H9 (cell line): ENCODE measurements around the gene LKAAEAR1. TPM values are rescaled to one million over a fixed set of nuclear protein-coding genes. Genes with fewer than 3 reads are reported as not detected.

Source experiments
- DNase-seq: peaks from one replicate; pipeline ENCODE4 v3.0.0-alpha.2; 2017
- H2AFZ ChIP-seq: one replicate; pipeline ENCODE4 v1.6.1; 2013; ENCODE audit warnings: mild to moderate bottlenecking, low read length, control low read depth, moderate library complexity
- H2AK5ac ChIP-seq: 2 replicates; pipeline ENCODE4 v1.6.1; 2013; ENCODE audit warnings: low read length, control low read depth, mixed read lengths; ENCODE audit not compliant: insufficient read length
- H2BK120ac ChIP-seq: one replicate; pipeline ENCODE4 v1.6.1; 2013; ENCODE audit warnings: low read depth, mild to moderate bottlenecking, low read length, control low read depth, inconsistent platforms; ENCODE audit not compliant: poor library complexity, severe bottlenecking
- H2BK12ac ChIP-seq: 2 replicates; pipeline ENCODE4 v1.6.1; 2013; ENCODE audit warnings: low read length, control low read depth, mixed read lengths, low read depth; ENCODE audit not compliant: insufficient read length
- H2BK15ac ChIP-seq: 2 replicates; pipeline ENCODE4 v1.6.1; 2013; ENCODE audit warnings: low read depth, low read length, control low read depth
- H2BK20ac ChIP-seq: one replicate; pipeline ENCODE4 v1.6.1; 2013; ENCODE audit warnings: low read depth, mild to moderate bottlenecking, low read length, control low read depth, inconsistent platforms; ENCODE audit not compliant: poor library complexity, severe bottlenecking
- H2BK5ac ChIP-seq: 2 replicates; pipeline ENCODE4 v1.6.1; 2013; ENCODE audit warnings: low read length, control low read depth, mixed read lengths; ENCODE audit not compliant: insufficient read length
- H3K14ac ChIP-seq: 2 replicates; pipeline ENCODE4 v1.6.1; 2013; ENCODE audit warnings: low read length, control low read depth; ENCODE audit not compliant: insufficient read depth
- H3K18ac ChIP-seq: 2 replicates; pipeline ENCODE4 v1.6.1; 2013; ENCODE audit warnings: low read depth, mild to moderate bottlenecking, mixed read lengths, low read length, control low read depth; ENCODE audit not compliant: insufficient read length
- H3K23ac ChIP-seq: 2 replicates; pipeline ENCODE4 v1.6.1; 2013; ENCODE audit warnings: low read length, control low read depth, mixed read lengths, low read depth; ENCODE audit not compliant: insufficient read length
- H3K23me2 ChIP-seq: 2 replicates; pipeline ENCODE4 v1.6.1; 2013; ENCODE audit warnings: low read depth, mild to moderate bottlenecking, mixed read lengths, low read length, control low read depth; ENCODE audit not compliant: insufficient read length, poor library complexity, severe bottlenecking
- H3K27ac ChIP-seq: 2 replicates; pipeline ENCODE4 v1.5.1; 2013; ENCODE audit warnings: low read length, control low read depth, mixed read lengths, low read depth; ENCODE audit not compliant: insufficient read length
- H3K27me3 ChIP-seq: 2 replicates; pipeline ENCODE4 v1.6.1; 2013; ENCODE audit warnings: low read length, control low read depth, inconsistent platforms; ENCODE audit not compliant: insufficient read depth
- H3K4ac ChIP-seq: 2 replicates; pipeline ENCODE4 v1.6.1; 2013; ENCODE audit warnings: low read depth, mild to moderate bottlenecking, control low read depth, inconsistent platforms, low read length, moderate library complexity
- H3K4me1 ChIP-seq: 2 replicates; pipeline ENCODE4 v1.6.1; 2013; ENCODE audit warnings: low read length, control low read depth, inconsistent platforms; ENCODE audit not compliant: insufficient read depth
- H3K4me2 ChIP-seq: 2 replicates; pipeline ENCODE4 v1.6.1; 2013; ENCODE audit warnings: low read length, control low read depth, mixed read lengths; ENCODE audit not compliant: insufficient read length, insufficient read depth
- H3K56ac ChIP-seq: 2 replicates; pipeline ENCODE4 v1.6.1; 2013; ENCODE audit warnings: low read depth, mild to moderate bottlenecking, mixed read lengths, low read length, control low read depth; ENCODE audit not compliant: insufficient read length
- H3K79me1 ChIP-seq: 2 replicates; pipeline ENCODE4 v1.6.1; 2013; ENCODE audit warnings: low read depth, mild to moderate bottlenecking, moderate library complexity, low read length, control low read depth, inconsistent platforms; ENCODE audit not compliant: insufficient read depth, poor library complexity, severe bottlenecking
- H3K79me2 ChIP-seq: 2 replicates; pipeline ENCODE4 v1.6.1; 2013; ENCODE audit warnings: low read length, control low read depth, inconsistent platforms; ENCODE audit not compliant: insufficient read depth
- H3K9ac ChIP-seq: 2 replicates; pipeline ENCODE4 v1.6.1; 2013; ENCODE audit warnings: low read length, control low read depth, mixed read lengths; ENCODE audit not compliant: insufficient read length; ENCODE audit errors: extremely low read depth
- H3K9me3 ChIP-seq: one replicate; pipeline ENCODE4 v1.6.1; 2013; ENCODE audit warnings: low read depth, low read length, inconsistent platforms; ENCODE audit not compliant: control insufficient read depth
- H3T11ph ChIP-seq: one replicate; pipeline ENCODE4 v1.6.1; 2013; ENCODE audit warnings: mild to moderate bottlenecking, low read length, control low read depth, inconsistent platforms
- H4K20me1 ChIP-seq: one replicate; pipeline ENCODE4 v1.6.1; 2013; ENCODE audit not compliant: control insufficient read depth, insufficient read length, insufficient read depth
- H4K5ac ChIP-seq: 2 replicates; pipeline ENCODE4 v1.6.1; 2013; ENCODE audit warnings: low read depth, mild to moderate bottlenecking, mixed read lengths, low read length, control low read depth; ENCODE audit not compliant: insufficient read length
- H4K8ac ChIP-seq: replicated peaks from 2 replicates; pipeline ENCODE4 v1.6.1; 2013; ENCODE audit warnings: low read length, control low read depth, mixed read lengths, low read depth; ENCODE audit not compliant: insufficient read length
- H4K91ac ChIP-seq: 2 replicates; pipeline ENCODE4 v1.6.1; 2013; ENCODE audit warnings: low read depth, mild to moderate bottlenecking, moderate library complexity, mixed read lengths, low read length, control low read depth; ENCODE audit not compliant: insufficient read length
- H3K27ac Mint-ChIP-seq, 3 experiments: 2 replicates in 2 of 3; 3 replicates in 1 of 3; pipeline ENCODE4 v1.8.0; 2020 to 2021; ENCODE audit warnings: mixed read lengths in 3 of 3, mild to moderate bottlenecking in 1 of 3, moderate library complexity in 1 of 3
- H3K27me3 Mint-ChIP-seq: 2 replicates; pipeline ENCODE4 v1.8.0; 2021; ENCODE audit warnings: low read depth, mild to moderate bottlenecking, moderate library complexity, mixed read lengths
- H3K36me3 Mint-ChIP-seq, 3 experiments: 2 replicates in 2 of 3; 3 replicates in 1 of 3; pipeline ENCODE4 v1.8.0; 2020 to 2021; ENCODE audit warnings: low read depth in 3 of 3, mixed read lengths in 3 of 3; ENCODE audit not compliant: insufficient read depth in 1 of 3
- H3K4me1 Mint-ChIP-seq, 2 experiments: 2 replicates each; pipeline ENCODE4 v1.8.0; 2020; ENCODE audit warnings: mixed read lengths in 2 of 2
- H3K4me3 Mint-ChIP-seq, 2 experiments: 2 replicates in 1 of 2; 3 replicates in 1 of 2; pipeline ENCODE4 v1.8.0; 2020 to 2021; ENCODE audit warnings: mild to moderate bottlenecking in 2 of 2, mixed read lengths in 2 of 2, moderate library complexity in 1 of 2
- H3K9me3 Mint-ChIP-seq, 2 experiments: 2 replicates in 1 of 2; 3 replicates in 1 of 2; pipeline ENCODE4 v1.8.0; 2020; ENCODE audit warnings: mild to moderate bottlenecking in 2 of 2, mixed read lengths in 2 of 2, moderate library complexity in 1 of 2
- CTCF ChIP-seq: fragments of 200-600 bp; sonication (generic); conservative IDR thresholded peaks from 3 replicates; pipeline ENCODE4 v1.8.0; 2021; ENCODE audit warnings: antibody characterized with exemption, mild to moderate bottlenecking
- WGBS: extraction: QIAGEN DNeasy Blood & Tissue Kit; methylation state at CpG from one replicate; pipeline ENCODE4 v1.1.7; 2013; ENCODE audit warnings: missing lambda C conversion rate, low lambda C conversion rate, mixed read lengths; ENCODE audit not compliant: insufficient read length; ENCODE audit errors: extremely low coverage; 5-methylcytosine and 5-hydroxymethylcytosine counted together
- total RNA-seq: library from RNA; stranded (reverse); gene quantifications from 2 replicates; pipeline ENCODE4 v1.2.1, GENCODE V29; 2021

Gene LKAAEAR1
- total RNA-seq, 1 experiment from 2014 or later, result 0.39 TPM

DNA sequence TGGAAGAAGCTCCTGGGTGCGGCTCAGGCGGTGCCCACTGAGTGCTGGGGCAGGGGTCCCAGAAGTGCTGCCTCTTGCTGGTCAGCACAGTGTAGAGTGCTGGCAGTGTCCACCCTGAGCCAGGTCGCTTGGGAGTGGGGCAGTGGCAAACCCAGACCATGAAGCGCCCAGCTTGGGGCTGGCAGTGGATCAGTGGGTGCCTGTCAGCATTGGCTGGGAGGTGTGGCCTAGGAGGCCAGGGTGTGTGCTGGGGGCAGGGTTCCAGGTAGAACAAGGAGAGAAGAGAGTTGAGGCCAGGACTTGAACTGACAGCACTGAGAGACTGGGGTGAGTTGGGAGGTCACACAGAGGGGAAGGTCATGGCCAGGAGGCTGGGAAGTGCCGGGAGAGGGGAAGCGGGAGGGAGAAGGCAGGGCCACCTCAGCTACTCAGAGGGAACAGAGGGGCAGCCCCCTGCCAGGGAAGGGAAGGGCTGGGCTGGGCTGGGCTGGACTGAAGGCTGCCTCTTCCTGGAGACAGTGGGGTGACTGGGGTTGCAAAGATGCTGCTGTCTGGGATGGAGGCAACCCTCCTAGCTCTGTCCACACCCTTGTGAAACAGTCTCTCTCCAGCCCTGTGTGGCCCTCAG, 17.1 kb downstream of the LKAAEAR1 start:
- Histone ChIP-seq H3K79me1 (no peaks in the 10 kb centered on the region), H3K9me3 (no peaks in the 10 kb centered on the region), H3K56ac (no peak overlapping the region), H3K14ac (no peak overlapping the region), H2BK20ac (no peak overlapping the region), H2AK5ac (no peak overlapping the region), H3K23me2 (peaks cover 6% of the 10 kb centered on the region), H2BK12ac (no peak overlapping the region), H4K5ac (no peak overlapping the region), H3K9ac (no peak overlapping the region), H4K20me1 (no peaks in the 10 kb centered on the region), H3K79me2 (no peaks in the 10 kb centered on the region), H3K18ac (no peak overlapping the region), H3K27ac (no peak overlapping the region), H3K27me3 (no peaks in the 10 kb centered on the region), H3K4ac (no peak overlapping the region), H3T11ph (no peak overlapping the region), H4K8ac (no peak overlapping the region), H2BK120ac (no peak overlapping the region), H2BK15ac (no peak overlapping the region), H2BK5ac (no peak overlapping the region), H3K23ac (no peak overlapping the region), H4K91ac (no peak overlapping the region), H3K4me2 (no peak overlapping the region), H3K4me1 (peaks cover 1% of the 10 kb centered on the region; the same call in 1 of the 2 replicates), H2AFZ (no peak overlapping the region)
- TF ChIP-seq CTCF, result no peak
- Mint-ChIP-seq H3K4me1 (peaks cover 26 to 39% of the 10 kb centered on the region in 2 experiments), H3K36me3 (peaks cover 0 to 3% (median 0%) of the 10 kb centered on the region in 3 experiments; a peak in 2 of 7 replicates), H3K9me3 (no peaks in the 10 kb centered on the region), H3K27ac (peak overlapping the region; percentile 56 to 87 (median 76); a peak in 5 of 7 replicates), H3K4me3 (peak overlapping the region in 1 of 2 experiments; percentile 30; a peak in 1 of 5 replicates), H3K27me3 (peaks cover 1% of the 10 kb centered on the region)
- no peak for DNase-seq
- no CpG with 5 or more reads among the region's 6 CpGs for WGBS
